HL-60 (cell line): ENCODE measurements around the gene ADISSP.
"Not testable (repeated sequence)": the region's sequence is repeated elsewhere in the genome, so short reads cannot be mapped to it uniquely, and the experiment has no call there.

ENCODE experiments used
- DNase-seq, 2 experiments: peaks; one replicate each; pipeline ENCODE4 v3.0.0-alpha.2; 2010 to 2020; ENCODE audit warnings: low read depth in 1 of 2, low spot score in 1 of 2
- H3K27ac ChIP-seq: fragments of 250-450 bp; sonication (Bioruptor Pico); replicated peaks from 2 replicates; pipeline ENCODE4 v1.5.1; 2020; ENCODE audit warnings: mild to moderate bottlenecking, moderate library complexity
- H3K27me3 ChIP-seq: fragments of 250-450 bp; sonication (Bioruptor Pico); 2 replicates; pipeline ENCODE4 v1.5.1; 2021; ENCODE audit warnings: mild to moderate bottlenecking, moderate library complexity; ENCODE audit not compliant: insufficient read depth, poor library complexity, severe bottlenecking
- H3K4me3 ChIP-seq: replicated peaks from 2 replicates; pipeline ENCODE4 v1.5.1; 2011; ENCODE audit warnings: mild to moderate bottlenecking, control low read depth, low read length; ENCODE audit not compliant: insufficient read depth
- CTCF ChIP-seq: IDR thresholded peaks from one replicate; pipeline ENCODE4 v1.5.1; 2011; ENCODE audit warnings: low read length, control low read depth, inconsistent platforms; ENCODE audit not compliant: insufficient read depth
- GABPA ChIP-seq: IDR thresholded peaks from 2 replicates; pipeline ENCODE4 v1.6.1; 2012; ENCODE audit warnings: low read depth
- POLR2AphosphoS5 ChIP-seq: IDR thresholded peaks from 2 replicates; pipeline ENCODE4 v1.6.1; 2012; ENCODE audit warnings: low read depth
- REST ChIP-seq: IDR thresholded peaks from 2 replicates; pipeline ENCODE4 v1.6.1; 2012; ENCODE audit warnings: low read depth; ENCODE audit not compliant: insufficient replicate concordance
- SPI1 ChIP-seq: IDR thresholded peaks from 2 replicates; pipeline ENCODE4 v1.6.1; 2012; ENCODE audit warnings: low read depth, mild to moderate bottlenecking, borderline replicate concordance

ADISSP gene

DNA sequence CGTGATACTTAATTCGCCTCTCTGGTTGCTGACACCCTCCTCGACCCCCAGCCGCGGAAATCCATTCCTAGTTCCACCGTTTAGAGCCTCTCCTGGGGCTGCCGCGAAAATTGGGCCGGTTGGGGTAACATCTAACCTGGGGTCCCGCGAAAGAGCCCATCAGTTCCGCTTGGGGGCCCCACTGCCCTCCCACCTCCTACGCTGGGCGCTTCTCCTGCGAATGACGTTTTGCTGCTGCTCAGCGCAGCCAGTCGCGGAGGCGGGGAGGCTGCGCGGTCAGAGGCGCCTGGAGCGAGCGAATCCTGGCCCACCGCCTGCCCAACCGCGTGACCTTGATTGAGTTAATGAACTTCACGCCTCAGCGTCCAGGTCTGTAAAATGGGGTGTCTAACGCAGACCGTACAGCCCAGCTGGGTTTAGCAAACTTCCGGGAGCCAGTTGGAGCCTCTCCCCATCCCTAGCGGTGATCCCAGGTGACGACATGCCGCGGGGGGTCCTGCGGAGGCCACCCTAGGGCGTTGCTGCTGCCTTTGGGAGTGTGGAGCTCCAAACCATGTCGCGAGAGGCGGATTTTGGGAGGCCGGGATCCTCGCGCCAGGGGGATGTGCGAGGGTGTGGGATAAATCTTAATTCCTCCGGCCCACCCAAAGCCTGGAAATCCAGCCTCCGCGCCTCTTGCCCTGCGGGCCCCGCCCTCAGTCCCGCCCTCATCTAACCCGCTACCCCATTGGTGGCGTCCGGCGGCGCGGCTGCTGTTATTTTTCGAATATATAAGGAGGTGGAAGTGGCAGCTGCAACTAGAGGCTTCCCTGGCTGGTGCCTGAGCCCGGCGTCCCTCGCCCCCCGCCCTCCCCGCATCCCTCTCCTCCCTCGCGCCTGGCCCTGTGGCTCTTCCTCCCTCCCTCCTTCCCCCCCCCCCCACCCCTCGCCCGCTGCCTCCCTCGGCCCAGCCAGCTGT is 28.2 kb upstream of the ADISSP start, which contains the start of gene CDC25B:
Gene CDC25B (plus strand): TSS at position 800 of the 958 bp plus-strand sequence. CDS start 222 bp downstream, outside the sequence.
- Histone ChIP-seq H3K27me3 (no peaks in the 10 kb centered on the region), H3K4me3 (peak within 1 kb of the TSS; percentile 80), H3K27ac (peak within 1 kb of the TSS; percentile 65)
- peak; percentile 75 to 94 for DNase-seq
- no peak for TF ChIP-seq POLR2AphosphoS5
- TF ChIP-seq CTCF, result no peak

- TF ChIP-seq SPI1, result no peak
- no peak for TF ChIP-seq POLR2AphosphoS5
- no peak for TF ChIP-seq GABPA
- TF ChIP-seq REST, result no peak
- TF ChIP-seq CTCF, result no peak
- H3K27me3 ChIP-seq, result no peaks in the 10 kb centered on the region
- no peak for DNase-seq
- H3K27ac ChIP-seq, result no peak overlapping the region
- H3K4me3 ChIP-seq, result no peak overlapping the region
Observed at GRCh38 chr20:3794701-3795420, 27.3 kb upstream of the ADISSP start.

- H3K27ac ChIP-seq, DNase-seq, H3K4me3 ChIP-seq, H3K27me3 ChIP-seq: not testable (repeated sequence)
Observed at GRCh38 chr20:3794168-3794567, 26.6 kb upstream of the ADISSP start.

- H3K4me3 ChIP-seq, H3K27ac ChIP-seq, H3K27me3 ChIP-seq, DNase-seq: not testable (repeated sequence)
Observed at GRCh38 chr20:3789201-3789600, 21.6 kb upstream of the ADISSP start.

- H3K4me3 ChIP-seq, result no peak overlapping the region
- TF ChIP-seq SPI1, result no peak
- no peak for TF ChIP-seq POLR2AphosphoS5
- no peak for TF ChIP-seq GABPA
- TF ChIP-seq CTCF, result no peak
- TF ChIP-seq REST, result no peak
- H3K27ac ChIP-seq, result no peak overlapping the region
- no peaks in the 10 kb centered on the region for H3K27me3 ChIP-seq
- no peak for DNase-seq
Observed at GRCh38 chr20:3788685-3789155, 21.2 kb upstream of the ADISSP start.
